HepG2 (cell line): ENCODE results near the gene DCDC1.

Experiments used
- FOSL2 ChIP-seq: sonication (generic); formaldehyde crosslinking; IDR thresholded peaks from 2 replicates; pipeline ENCODE4 v1.4.0; 2020; ENCODE audit warnings: missing genetic modification reagents
- KDM1A ChIP-seq: IDR thresholded peaks from 2 replicates; pipeline ENCODE4 v1.6.1; 2016; ENCODE audit warnings: missing compliant biosample characterization
- ZFY ChIP-seq: sonication (generic); formaldehyde crosslinking; IDR thresholded peaks from 2 replicates; pipeline ENCODE4 v1.4.0; 2020; ENCODE audit warnings: missing genetic modification reagents
- TF ChIP-seq, protein P1 (sequence below): sonication (generic); formaldehyde crosslinking; IDR thresholded peaks from 2 replicates; pipeline ENCODE4 v1.8.1; 2022; ENCODE audit warnings: mild to moderate bottlenecking, missing genetic modification reagents

GRCh38 chr11:31259797-31260196 lies 109.7 kb downstream of the DCDC1 start:
- TF ChIP-seq, protein P1, sequence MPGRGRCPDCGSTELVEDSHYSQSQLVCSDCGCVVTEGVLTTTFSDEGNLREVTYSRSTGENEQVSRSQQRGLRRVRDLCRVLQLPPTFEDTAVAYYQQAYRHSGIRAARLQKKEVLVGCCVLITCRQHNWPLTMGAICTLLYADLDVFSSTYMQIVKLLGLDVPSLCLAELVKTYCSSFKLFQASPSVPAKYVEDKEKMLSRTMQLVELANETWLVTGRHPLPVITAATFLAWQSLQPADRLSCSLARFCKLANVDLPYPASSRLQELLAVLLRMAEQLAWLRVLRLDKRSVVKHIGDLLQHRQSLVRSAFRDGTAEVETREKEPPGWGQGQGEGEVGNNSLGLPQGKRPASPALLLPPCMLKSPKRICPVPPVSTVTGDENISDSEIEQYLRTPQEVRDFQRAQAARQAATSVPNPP (CRISPR knock-in tag) = no peak
- TF ChIP-seq FOSL2 (CRISPR knock-in tag) = no peak
- no peak for TF ChIP-seq ZFY (CRISPR knock-in tag)
- no peak for TF ChIP-seq KDM1A (CRISPR knock-in tag)
